K562 (cell line): ENCODE results near the gene PGGHG. TPM values are rescaled to one million over a fixed set of nuclear protein-coding genes. Genes with fewer than 3 reads are reported as not detected.
"Not testable (repeated sequence)": the region's sequence is repeated elsewhere in the genome, so short reads cannot be mapped to it uniquely, and the experiment has no call there.

Experiments used
- ARID1B ChIP-seq: fragments of 450-650 bp; IDR thresholded peaks from 2 replicates; pipeline ENCODE4 v1.6.1; 2016; ENCODE audit warnings: antibody characterized with exemption, mild to moderate bottlenecking, inconsistent platforms
- GABPA ChIP-seq: fragments of 200-800 bp; sonication (Bioruptor generic); conservative IDR thresholded peaks from 2 replicates; pipeline ENCODE4 v1.6.1; 2016; ENCODE audit warnings: low read depth, missing genetic modification characterization, missing compliant biosample characterization
- HDAC2 ChIP-seq: fragments of 450-650 bp; IDR thresholded peaks from 2 replicates; pipeline ENCODE4 v1.6.1; 2016; ENCODE audit warnings: mild to moderate bottlenecking
- JUND ChIP-seq, 2 experiments: IDR thresholded peaks; 2 replicates in 1 of 2; 3 replicates in 1 of 2; pipeline ENCODE4 v1.6.1; 2011; ENCODE audit warnings: borderline replicate concordance in 2 of 2, low read depth in 2 of 2, low read length in 2 of 2, improper control_type of control experiment in 1 of 2, missing biosample characterization in 1 of 2, missing genetic modification characterization in 1 of 2, missing genetic modification reagents in 1 of 2
- MAZ ChIP-seq, 2 experiments: fragments of 450-650 bp in 1 of 2; sonication (generic) in 1 of 2; formaldehyde crosslinking; IDR thresholded peaks in 1 of 2; conservative IDR thresholded peaks in 1 of 2; 2 replicates each; pipeline versions ENCODE4 v1.4.0 to v1.5.0; 2020; ENCODE audit warnings: mild to moderate bottlenecking in 1 of 2, missing genetic modification reagents in 1 of 2
- POLR2AphosphoS5 ChIP-seq: IDR thresholded peaks from 2 replicates; pipeline ENCODE4 v1.6.1; 2011; ENCODE audit warnings: mild to moderate bottlenecking, low read depth, low read length, moderate library complexity; ENCODE audit not compliant: control insufficient read depth, insufficient read depth
- TEAD4 ChIP-seq, 2 experiments: sonication (generic) in 1 of 2; formaldehyde crosslinking in 1 of 2; IDR thresholded peaks; 2 replicates each; pipeline versions ENCODE4 v1.6.1 to v1.8.0; 2012 to 2022; ENCODE audit warnings: borderline replicate concordance in 1 of 2, inconsistent platforms in 1 of 2, low read length in 1 of 2, mild to moderate bottlenecking in 1 of 2, missing genetic modification reagents in 1 of 2
- VEZF1 ChIP-seq: fragments of 200-800 bp; sonication (Bioruptor generic); IDR thresholded peaks from 2 replicates; pipeline ENCODE4 v1.6.1; 2017; ENCODE audit warnings: missing genetic modification characterization, missing compliant biosample characterization
- ZBTB11 ChIP-seq, 3 experiments: fragments of 200-800 bp in 1 of 3; fragments of 250-450 bp in 1 of 3; fragments of 450-650 bp in 1 of 3; sonication (Bioruptor Pico) in 1 of 3; sonication (Bioruptor generic) in 1 of 3; formaldehyde crosslinking in 1 of 3; IDR thresholded peaks; 2 replicates each; pipeline versions ENCODE4 v1.6.1 to v1.8.0; 2016 to 2022; ENCODE audit warnings: mild to moderate bottlenecking in 2 of 3, missing genetic modification characterization in 2 of 3, missing compliant biosample characterization in 1 of 3, moderate library complexity in 1 of 3
- ZNF609 ChIP-seq: sonication (generic); formaldehyde crosslinking; IDR thresholded peaks from 2 replicates; pipeline ENCODE4 v1.8.1; 2023; ENCODE audit warnings: missing genetic modification reagents, mild to moderate bottlenecking, borderline replicate concordance
- polyA plus RNA-seq, 8 experiments: library from polyadenylated mRNA; depleted of rRNA in 4 of 8; stranded (reverse) in 5 of 8; unstranded in 3 of 8; fragments of >200 nt; fragmentation: Nextera tagmentation in 2 of 8; fragmentation: Illumina TruSeq in 1 of 8; extraction: Ambion mirVana in 2 of 8; extraction: Trizol in 1 of 8; gene quantifications; 2 replicates each; pipeline versions ENCODE4 v1.2.1 to v1.2.3, GENCODE V29; 2011 to 2014; ENCODE audit warnings: inconsistent platforms in 1 of 8, missing spikeins in 1 of 8
- total RNA-seq, 7 experiments: library from RNA; depleted of rRNA in 6 of 7; stranded (reverse); fragments of >200 nt in 6 of 7; fragmentation: Illumina TruSeq in 2 of 7; extraction: Trizol in 2 of 7; gene quantifications; 2 replicates each; pipeline versions ENCODE4 v1.2.1 to v1.2.3, GENCODE V29; 2011 to 2021; ENCODE audit warnings: low replicate concordance in 1 of 7

The PGGHG gene
- total and polyA plus RNA-seq, 9 of the 15 experiments (the other 6 are each of a cell fraction or from before 2014, with no cell fraction given), result 0.38 to 85.1 (median 18.1) TPM

GRCh38 chr11:268716-269145, 20.2 kb upstream of the PGGHG start (continued):
- TF ChIP-seq ZBTB11 (CRISPR knock-in tag; IDR thresholded peaks at IDR 0.05), result peak in 1 of 3 experiments; percentile 48; a peak in 1 of 6 replicates
- peak; percentile 30; the same call in 1 of the 2 replicates for TF ChIP-seq TEAD4 (IDR thresholded peaks at IDR 0.05; ENCODE audit: low read length)
- not testable (repeated sequence) for TF ChIP-seq TEAD4 (CRISPR knock-in tag; IDR thresholded peaks at IDR 0.05; ENCODE audit: borderline replicate concordance)
- TF ChIP-seq ZNF609, result 0 out of 2 replicates have a peak, but pooled peaks have one; percentile 15
- peak in 1 of 2 experiments; percentile 20; a peak in 1 of 4 replicates for TF ChIP-seq MAZ (CRISPR knock-in tag; conservative IDR thresholded peaks at IDR 0.05 in 1 of 2, IDR thresholded peaks at IDR 0.05 in 1 of 2)
- TF ChIP-seq ARID1B, result peak; percentile 51
- TF ChIP-seq VEZF1, result peak; percentile 44; the same call in 1 of the 2 replicates
- TF ChIP-seq GABPA (tag), result peak; percentile 29; the same call in 1 of the 2 replicates
- TF ChIP-seq POLR2AphosphoS5, result 0 out of 2 replicates have a peak, but pooled peaks have one; percentile 19
- TF ChIP-seq HDAC2, result peak; percentile 1; the same call in 1 of the 2 replicates
- peak; percentile 19; the same call in 1 of the 2 replicates for TF ChIP-seq JUND (IDR thresholded peaks at IDR 0.05; ENCODE audit: borderline replicate concordance, low read depth, low read length)
- TF ChIP-seq JUND (tag; IDR thresholded peaks at IDR 0.05; ENCODE audit: borderline replicate concordance, low read depth, low read length), result peak; percentile 44; the same call in 1 of the 3 replicates
